Astrocyte of the cerebellum (primary cell): ENCODE measurements around the gene MYH10.

ENCODE experiments used
- DNase-seq: peaks from one replicate; pipeline ENCODE4 v3.0.0-alpha.2; 2011; ENCODE audit warnings: low read depth
- H3K4me3 ChIP-seq: 2 replicates; pipeline ENCODE4 v1.5.1; 2011; ENCODE audit warnings: mild to moderate bottlenecking, low read depth, low read length, moderate library complexity
- in situ Hi-C: cut with HindIII; loops from 2 replicates; pipeline ENCODE4 v1.10.0; 2017; ENCODE audit warnings: low sequenced_read_pairs
- TF ChIP-seq, protein P1 (sequence below): IDR thresholded peaks from 2 replicates; pipeline ENCODE4 v1.5.1; 2012; ENCODE audit warnings: low read length, low read depth, moderate library complexity, mild to moderate bottlenecking; ENCODE audit errors: missing control alignments

MYH10 gene

DNA sequence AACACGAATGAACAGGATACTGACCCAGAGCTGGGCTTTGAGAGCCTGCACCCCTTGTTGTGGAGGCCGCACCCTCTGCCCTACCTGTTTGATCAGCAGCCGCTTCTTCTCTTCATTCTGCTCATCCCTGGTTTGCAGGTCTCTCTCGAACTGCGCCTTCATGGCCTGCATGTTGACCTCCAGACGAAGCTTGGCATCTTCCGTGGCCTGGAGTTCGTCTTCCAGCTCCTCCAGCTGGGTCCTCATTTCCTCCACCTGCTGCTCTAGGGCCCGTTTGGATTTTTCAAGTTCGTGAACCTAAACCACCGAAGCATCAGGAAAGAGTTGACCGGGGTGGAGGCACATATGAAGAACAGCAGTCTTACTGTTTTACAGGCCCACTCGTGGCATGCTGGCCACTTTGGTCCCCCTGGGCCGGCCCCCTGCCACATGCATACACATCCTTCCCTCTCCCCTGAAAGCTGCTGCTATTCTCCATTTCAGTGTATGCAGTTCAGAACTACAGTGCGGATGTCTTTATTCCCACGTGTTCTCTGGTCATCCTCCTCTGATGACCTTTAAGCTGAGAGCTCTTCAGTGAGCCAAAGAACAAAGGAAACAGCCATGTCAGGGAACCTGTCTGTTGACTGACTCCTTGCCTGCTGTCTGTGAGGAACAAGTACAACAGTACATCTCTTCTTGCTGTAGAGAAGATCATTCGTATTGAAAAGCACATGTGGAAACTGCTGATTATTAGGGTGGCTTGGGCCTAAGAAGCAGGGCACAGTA is 140.1 kb downstream of the MYH10 start:
- in situ Hi-C loops: loop anchor here (5.0 kb wide), 1 partner anchor 48 kb away; no protein-coding TSS in a partner anchor
- no peak for DNase-seq
- TF ChIP-seq, protein P1, sequence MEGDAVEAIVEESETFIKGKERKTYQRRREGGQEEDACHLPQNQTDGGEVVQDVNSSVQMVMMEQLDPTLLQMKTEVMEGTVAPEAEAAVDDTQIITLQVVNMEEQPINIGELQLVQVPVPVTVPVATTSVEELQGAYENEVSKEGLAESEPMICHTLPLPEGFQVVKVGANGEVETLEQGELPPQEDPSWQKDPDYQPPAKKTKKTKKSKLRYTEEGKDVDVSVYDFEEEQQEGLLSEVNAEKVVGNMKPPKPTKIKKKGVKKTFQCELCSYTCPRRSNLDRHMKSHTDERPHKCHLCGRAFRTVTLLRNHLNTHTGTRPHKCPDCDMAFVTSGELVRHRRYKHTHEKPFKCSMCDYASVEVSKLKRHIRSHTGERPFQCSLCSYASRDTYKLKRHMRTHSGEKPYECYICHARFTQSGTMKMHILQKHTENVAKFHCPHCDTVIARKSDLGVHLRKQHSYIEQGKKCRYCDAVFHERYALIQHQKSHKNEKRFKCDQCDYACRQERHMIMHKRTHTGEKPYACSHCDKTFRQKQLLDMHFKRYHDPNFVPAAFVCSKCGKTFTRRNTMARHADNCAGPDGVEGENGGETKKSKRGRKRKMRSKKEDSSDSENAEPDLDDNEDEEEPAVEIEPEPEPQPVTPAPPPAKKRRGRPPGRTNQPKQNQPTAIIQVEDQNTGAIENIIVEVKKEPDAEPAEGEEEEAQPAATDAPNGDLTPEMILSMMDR: no peak
- H3K4me3 ChIP-seq: no peak overlapping the region

DNA sequence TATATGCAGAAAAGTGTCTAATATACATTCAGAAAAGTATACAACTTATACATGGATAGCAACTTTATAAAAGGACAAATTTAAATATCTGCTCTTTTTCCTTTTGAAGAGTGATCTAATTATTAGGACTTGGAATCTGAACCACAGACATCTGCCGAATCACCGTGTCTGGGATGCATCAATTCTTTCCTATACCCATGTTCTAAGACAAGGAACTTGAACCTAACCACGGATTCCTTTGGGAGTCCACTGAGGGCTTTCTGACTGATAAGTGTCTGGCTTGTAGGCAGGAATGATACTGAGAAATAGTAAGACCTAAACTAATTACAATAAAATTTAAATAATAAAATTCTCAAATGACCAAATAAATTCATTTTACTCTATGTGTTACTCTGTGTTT is 140.7 kb downstream of the MYH10 start:
- TF ChIP-seq, protein P1: no peak
- DNase-seq: no peak
- H3K4me3 ChIP-seq: no peak overlapping the region
- in situ Hi-C loops: loop anchor here (5.0 kb wide), 1 partner anchor 48 kb away; no protein-coding TSS in a partner anchor

DNA sequence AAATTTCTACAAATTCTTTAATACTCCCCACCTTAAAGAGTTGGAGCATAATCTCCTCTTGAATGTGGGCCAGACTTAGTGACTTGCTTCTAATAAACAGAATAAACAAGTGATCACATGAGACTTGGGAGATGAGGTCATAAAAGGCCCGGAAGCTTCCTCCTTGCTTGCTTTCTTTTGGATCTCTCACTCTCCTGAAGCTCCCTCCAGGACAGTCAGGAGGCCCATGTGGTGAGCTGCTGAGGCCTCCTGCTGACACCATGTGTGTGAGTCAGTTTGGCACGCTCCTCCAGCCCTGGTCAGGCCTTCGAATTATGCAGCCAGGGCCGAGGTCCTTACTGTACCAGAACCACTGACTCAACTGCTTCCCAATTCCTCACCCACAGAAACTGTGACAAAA is 141.6 kb downstream of the MYH10 start:
- TF ChIP-seq, protein P1: no peak
- in situ Hi-C loops: no loop called here
- no peak overlapping the region for H3K4me3 ChIP-seq
- DNase-seq: peak; percentile 94

DNA sequence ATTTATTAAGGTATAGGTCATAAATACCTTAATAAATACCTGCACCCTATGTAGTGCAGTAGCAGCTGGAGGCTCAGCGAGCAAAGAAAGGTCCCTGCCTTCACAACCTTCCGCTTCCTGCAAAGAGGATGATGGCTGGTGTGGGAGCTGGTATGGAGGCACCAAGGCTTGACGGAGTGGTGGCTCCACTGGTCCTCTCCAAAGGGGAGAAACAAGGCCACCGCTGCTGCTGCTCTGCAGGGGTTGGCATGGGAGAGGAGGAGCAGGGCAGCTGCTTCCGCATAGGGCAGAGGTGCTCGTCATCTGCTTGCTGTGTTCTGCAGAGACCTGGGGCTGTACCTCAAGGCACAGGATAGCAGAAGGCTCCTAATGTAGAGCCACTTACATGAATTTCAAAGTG is 142.0 kb downstream of the MYH10 start:
- in situ Hi-C loops: no loop called here
- H3K4me3 ChIP-seq: no peak overlapping the region
- DNase-seq: no peak
- TF ChIP-seq, protein P1: no peak

DNA sequence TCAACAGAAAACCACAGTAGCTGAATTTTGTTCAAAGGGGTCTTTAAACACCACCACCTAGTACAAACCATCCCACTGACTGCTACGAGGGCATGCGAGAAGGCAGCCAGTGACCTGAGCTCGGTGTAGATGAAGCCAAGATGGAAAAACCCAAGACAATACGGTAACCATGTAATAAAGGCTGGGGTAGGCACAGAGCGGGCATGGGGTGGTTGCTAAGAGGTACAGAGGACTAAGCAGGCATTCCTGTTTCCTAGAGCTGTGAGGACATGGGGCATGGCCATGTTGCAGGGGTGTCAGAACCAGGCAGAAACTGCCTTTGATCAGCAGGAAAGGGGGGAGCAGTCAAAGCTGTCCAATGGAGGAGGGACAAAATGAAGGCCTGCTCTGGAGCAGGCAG is 142.8 kb downstream of the MYH10 start:
- in situ Hi-C loops: no loop called here
- DNase-seq: no peak
- no peak overlapping the region for H3K4me3 ChIP-seq
- TF ChIP-seq, protein P1: no peak

DNA sequence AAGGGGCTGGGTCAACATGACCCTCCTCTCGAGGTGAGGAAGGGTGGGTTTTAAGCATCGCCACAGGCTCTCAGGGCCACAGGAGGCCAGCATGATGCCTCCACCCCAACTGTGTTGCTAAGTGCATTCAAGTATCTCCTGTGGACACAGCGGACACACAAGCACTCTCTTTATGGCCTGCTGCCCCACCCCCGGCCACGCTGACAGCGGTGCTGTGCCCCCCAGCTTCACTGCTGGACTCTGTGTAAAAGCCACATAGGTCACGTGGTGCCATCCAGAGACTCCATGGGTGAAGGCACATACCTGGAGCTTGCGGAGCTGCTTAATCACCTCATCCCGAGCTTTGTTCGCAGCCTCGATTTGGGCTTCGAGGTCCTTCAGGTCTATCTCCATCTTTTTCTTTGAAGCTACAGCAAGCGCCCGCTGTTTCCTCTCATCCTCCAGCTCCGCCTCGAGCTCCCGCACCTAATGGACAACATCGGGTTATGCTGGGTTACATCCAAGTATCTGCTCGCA is 143.3 kb downstream of the MYH10 start:
- in situ Hi-C loops: no loop called here
- TF ChIP-seq, protein P1: no peak

More for the DNA sequence above, 143.3 kb downstream of the MYH10 start:
- no peak for DNase-seq
- H3K4me3 ChIP-seq: no peak overlapping the region
